ENCODE measurements around the gene NLRP5.
A peak's percentile ranks its signal among the peaks of the same experiment; 100 is the strongest.
"Not testable (repeated sequence)": the region's sequence is repeated elsewhere in the genome, so short reads cannot be mapped to it uniquely, and the experiment has no call there.

The NLRP5 gene

DNA sequence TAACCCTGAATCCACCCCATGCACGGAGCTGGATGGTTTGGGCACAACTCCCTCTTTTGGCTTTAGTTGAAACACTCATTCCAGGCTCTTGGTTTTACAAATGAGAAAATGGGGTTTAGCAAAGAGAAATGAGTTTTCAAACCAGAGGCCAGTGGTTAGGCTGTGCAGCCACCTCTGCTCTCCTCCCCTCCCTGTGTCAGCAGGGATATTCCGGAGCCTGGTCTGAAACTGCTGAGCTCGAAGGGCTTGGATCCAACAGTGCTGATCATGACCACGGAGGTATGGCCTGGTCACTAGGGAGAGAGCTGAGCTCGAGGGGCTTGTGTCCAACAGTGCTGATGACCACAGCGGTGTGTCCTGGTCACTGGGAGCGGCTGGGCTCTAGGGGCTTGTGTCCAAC, 93.0 kb downstream of the NLRP5 start:
- no peak for DNase-seq

DNA sequence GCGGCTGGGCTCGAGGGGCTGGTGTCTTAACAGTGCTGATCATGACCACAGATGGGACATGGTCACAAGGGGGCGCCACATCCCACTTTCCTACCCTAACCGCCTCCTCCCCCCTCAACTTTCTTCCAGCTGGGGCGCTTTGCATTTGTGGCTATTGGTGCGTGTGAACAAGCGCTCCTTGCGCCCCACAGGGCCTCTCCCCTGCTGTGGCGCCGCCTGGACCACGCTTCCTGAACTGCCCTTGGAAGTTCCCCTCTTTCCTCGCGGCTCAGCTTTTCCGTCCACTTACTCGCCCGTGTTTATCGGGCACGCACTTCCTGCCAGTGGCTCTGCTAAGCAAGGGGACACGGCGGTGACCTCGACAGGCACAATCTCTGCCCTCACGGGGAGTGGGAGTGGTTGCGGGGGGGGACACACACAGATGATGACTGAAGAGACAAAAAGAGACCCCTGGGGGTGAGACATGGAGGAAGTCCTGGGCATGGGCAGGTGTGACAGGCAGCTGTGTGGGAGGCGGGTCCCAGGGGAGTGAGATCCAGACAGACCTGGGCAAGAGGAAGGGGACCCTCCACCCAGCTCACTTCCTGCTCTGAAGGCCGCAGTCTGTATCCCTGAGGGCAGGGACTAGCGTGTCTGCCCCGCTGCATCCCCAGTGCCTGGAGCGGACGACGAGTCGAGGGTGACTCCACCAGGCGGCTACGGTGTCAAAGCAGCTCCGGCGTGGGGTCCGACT, 94.3 kb downstream of the NLRP5 start:
- peak; percentile 72 for DNase-seq

DNA sequence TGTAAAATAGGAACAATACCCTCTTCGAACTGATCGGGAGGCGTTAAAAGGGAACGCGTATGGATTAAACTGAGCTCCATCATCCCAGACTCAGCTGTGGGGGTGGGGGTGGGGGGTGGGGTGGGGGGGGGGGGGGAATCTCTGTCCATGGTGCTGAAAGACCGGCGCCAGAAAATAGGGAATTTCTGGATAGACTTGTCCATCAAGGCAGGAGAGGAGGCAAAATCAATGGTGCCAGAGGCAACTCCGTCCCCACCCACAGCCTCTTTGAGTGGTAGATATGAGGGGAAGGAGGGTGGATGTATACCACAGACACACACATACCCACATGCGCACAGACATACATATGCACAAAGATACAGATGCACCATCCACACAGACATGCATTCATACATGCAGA, 97.1 kb downstream of the NLRP5 start:
- no peak for DNase-seq

DNA sequence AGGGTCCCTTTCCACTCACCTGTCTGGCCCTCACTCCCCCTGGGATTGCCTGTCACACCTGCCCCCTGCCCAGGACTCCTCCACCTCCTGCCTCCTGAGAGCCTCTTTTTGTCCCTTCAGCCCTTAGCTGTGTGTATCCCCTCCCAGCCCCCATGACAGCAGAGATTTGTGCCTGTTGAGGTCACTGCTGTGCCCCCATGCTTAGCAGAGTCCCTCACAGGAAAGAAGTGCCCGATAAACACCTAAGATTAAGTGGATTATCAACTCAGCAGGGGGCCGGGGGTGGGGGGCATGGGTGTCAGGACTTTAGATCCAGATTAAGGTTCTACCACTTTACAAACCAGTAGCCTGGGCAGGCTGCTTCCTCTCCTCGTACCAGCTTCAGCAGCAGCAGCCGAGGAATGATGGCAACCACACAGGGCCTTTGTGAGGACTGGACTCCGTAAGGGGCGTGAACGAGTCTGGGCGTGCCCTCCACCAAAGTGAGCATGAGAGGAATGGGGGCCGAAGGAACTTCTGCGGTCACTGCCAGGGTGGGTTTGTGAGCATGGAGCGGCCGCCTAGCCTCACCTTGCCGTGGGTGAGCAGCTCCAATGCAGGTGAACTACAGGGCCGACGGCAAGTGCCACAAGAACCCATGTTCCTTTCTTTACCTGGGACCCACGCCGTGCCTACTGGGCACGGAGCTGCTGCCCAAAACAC, 98.4 kb downstream of the NLRP5 start:
- no peak for DNase-seq

DNA sequence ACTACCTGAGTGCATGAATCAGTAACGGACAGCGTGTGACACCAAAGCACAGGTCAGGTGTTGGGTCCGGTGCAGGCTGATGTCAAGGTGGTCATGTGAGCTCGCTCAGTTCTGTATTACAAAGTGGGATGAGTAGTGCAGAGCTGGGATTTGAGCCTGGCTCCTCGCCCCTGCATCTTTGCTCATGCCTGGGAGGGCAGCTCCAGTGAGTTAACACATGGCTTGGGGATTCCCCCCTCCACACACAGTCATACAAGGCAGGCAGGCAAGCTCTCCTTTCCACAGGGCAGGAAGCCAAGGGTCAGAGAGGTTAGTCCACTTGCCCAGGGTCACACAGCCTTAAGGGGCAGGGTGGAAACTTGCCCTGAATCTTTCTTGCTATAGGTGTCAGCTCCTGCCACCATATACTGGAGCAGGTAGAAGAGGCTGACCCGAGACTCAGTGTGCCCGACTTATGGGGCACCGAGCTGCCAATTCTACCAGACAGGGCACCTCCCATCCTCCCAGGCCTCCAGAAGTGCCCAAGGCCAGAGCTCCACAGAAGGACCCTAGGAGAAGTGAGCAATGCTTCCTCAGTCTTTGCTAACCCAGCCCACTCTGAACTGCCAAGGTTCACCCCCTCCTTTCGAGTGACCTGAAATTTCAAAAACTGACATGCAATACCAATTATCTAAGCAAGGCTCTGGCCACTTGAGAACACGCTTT, 99.1 kb downstream of the NLRP5 start:
- DNase-seq, result no peak

DNA sequence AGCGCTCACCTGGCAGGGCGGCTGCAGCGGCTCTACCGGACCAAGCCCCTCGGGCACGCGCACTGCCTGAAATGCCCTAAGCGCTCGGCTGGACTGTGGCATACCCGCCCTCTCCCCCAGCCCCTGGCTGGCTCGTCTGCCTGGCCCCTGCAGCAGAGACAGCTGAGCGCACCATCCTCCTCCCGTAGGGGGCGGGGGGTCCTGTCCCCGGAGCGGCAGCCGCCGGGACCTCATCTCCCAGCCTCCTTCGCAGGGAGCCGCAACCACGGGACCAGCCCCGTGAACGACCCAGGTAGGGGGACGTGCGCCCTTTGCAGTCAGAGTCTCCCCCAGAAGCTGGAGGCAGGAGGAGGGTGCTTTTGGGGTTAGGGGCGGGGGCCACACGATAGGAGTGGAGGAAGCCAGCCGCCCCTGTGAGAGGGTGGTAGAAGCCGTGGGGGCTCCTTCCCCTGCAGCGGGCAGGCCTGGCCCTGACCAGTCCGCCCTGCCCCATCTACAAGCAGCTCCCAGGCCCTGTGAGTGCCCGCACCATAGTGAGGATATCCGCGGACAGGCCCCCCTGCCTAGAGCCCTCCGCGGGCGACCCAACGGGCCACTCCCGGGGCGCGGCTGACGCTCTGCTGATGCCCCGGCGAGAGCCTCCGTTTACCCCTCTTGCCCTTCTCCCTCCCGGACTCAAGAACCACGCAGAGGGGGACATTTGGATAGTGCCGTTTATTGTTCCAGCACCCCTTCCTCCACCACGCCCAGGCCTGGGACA, 100.3 kb downstream of the NLRP5 start:
- DNase-seq, result no peak

DNA sequence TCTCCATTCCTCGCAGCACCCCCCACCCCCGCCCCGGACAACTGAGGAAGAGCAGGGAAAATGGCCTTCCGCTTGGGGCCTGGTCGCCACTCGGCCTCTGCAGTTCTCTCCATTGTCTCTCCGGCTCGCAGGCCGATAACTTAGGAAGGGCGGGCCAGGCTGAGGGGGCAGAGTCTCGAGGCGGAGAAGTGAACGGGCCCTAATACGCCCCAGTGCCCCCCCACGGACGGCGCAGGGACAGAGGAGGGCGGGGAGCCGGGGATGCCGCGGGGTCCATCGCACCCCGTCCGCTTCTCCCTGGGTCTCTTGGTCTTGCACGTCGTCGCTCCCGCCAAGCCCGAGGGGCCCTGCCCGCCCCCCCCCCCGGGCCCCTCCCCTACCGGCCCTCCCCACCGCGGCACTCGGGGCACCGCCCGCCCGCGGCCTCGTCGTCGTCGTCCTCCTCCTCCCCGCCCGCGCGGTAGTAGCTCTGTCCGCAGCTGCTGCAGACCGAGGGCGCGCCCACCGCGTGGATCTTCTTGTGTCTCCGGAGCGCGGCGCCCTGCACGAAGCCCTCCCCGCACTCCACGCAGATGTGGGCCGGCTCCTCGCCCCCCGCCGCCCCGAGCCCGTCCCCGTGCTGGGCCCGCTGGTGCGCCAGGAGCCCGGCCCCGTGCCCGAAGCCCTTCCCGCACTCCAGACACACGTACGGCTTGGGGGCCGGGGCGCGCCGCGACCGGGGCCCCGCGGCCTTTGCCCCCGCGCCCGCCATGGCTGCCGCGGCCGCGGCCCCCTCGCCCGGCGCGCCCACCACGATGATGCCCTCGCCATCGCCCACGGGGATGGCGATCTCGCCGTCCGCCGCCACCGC, 101.3 kb downstream of the NLRP5 start:
- DNase-seq, result no peak

DNA sequence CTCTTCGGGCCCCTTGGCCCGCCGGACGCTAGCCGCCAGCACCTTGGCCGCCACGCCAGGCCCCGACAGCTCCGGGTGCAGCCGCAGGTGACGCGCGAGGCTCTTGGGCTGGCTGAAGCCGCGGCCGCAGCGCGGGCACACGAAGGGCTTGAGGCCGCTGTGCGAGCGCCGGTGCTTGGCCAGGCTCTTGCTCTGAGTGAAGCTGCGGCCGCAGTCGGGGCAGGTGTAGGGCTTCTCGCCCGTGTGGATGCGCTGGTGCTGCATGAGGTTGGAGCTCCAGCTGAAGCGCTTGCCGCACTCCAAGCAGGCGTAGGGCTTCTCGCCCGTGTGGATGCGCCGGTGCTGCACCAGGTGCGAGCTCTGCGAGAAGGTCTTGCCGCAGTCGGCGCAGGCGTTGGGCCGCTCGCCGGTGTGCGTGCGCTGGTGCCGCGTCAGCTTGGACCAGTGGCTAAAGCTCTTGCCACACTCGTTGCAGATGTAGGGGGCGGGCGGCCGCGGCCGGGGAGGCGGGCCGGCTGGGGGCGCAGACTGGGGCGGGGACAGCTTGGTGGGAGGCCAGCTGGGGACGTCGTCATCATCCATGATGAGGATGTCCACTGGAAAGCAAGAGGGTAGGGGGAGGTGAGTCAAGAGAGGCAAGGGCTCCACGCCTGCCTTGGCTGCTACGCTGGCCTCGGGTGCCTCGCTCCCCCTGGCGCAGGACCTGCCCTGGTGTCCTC, 102.1 kb downstream of the NLRP5 start:
- no peak for DNase-seq

DNA sequence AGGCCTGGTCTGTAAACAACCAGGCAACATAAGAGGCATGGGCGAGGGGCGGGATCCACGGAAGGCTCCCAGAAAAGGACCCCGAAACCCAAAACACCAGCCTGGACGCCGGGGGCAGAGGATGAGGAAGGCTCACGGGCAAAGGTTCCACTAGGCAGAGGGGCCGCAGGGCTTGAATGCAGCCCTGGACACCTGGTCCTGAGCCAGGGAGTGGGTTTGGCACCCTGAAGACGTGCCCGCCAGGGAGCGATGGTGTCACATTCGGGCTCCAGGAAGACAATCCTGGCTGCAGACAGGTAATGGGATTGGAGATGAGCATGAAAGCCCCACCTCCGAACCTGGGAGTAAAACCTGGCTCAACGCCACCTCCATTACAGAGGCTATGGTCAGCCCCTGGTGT, 102.8 kb downstream of the NLRP5 start:
- DNase-seq, result no peak

DNA sequence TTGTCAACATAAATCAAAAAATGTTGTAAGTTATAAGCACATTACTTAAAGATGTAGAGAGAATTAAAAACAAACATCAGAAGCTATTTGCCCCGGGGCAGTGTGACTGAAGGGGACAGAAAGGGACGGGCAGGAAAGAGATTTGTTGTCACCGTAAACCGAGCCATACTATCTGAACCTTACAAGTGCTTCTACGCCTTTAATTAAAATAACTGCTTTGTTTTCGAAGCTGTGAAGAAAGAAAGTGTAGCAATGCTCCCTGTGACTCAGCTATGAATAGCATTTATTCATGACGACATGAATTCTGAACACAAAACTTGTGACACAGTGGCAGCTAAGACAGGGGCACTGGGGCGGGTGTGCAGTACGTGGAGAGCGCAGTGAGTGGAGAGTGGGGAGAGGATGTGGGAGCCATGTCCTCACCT, 104.5 kb downstream of the NLRP5 start:
- DNase-seq, result no peak

DNA sequence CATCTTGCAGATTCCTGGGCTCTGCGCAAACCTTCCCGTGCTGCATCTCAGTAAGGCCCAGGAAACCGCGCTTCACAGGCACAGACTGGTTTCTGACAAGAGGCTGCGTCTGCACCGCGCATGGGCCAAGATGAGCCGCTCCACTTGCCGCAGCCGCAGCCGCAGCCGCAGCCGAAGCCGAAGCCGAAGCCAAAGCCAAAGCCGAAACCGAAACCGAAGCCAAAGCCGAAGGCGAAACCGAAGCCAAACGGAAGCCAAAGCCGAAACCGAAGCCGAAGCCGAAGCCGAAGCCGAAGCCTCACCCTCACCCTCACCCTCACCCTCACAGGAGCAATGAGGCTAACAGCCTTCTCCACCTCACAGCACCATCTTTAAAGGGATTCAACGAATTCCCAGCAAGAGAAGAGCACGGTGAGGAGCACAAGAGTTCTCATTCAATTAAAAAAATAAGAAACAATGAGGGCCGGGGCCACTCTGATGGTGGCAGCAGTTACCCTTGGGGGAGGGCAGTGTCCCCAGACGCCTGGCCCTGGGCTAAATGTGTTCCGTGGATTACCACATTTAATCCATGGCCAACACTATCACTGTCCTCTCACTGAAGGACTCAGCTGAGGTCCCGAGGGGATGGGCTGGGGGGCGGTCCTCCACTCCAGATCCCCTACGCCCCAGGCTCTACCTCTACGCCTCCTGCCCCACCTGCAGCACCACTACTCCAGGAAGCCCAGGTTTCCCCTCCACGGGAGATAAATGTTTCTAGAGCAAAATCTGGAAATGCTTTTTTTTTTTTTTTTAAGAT, 105.4 kb downstream of the NLRP5 start:
- no peak for DNase-seq

DNA sequence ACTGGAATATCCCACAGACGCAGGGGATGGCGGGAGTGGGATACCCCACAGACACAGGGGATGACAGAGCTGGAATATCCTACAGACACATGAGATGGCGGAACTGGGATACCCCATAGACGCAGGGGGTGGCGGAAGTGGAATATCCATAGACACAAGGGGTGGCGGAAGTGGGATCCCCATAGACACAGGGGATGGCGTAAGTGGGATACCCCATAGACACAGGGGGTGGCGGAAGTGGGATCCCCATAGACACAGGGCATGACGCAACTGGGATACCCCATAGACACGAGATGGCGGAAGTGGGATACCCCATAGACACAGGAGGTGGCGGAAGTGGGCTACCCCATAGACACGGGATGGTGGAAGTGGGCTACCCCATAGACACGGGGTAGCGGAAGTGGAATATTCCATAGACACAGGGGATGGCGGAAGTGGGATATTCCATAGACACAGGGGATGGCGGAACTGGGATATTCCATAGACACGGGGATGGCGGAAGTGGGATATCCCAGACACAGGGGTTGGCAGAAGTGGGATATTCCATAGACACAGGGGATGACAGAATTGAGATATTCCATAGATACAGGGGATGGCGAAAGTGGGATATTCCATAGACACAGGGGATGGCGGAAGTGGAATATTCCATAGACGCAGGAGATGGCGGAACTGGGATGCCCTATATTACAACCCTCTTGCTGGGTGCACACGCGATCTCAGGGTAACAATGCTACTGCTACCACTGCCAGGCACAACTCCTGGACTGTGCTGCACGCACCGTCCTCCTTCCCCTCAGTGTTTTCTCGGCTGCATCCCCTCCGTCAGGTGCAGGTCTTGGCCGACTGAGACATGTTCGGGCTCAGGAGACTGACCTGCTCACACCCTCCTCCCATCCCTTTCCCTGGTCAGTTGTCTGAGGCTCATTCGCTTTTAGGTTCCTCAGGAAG, 106.4 kb downstream of the NLRP5 start:
- no peak for DNase-seq

DNA sequence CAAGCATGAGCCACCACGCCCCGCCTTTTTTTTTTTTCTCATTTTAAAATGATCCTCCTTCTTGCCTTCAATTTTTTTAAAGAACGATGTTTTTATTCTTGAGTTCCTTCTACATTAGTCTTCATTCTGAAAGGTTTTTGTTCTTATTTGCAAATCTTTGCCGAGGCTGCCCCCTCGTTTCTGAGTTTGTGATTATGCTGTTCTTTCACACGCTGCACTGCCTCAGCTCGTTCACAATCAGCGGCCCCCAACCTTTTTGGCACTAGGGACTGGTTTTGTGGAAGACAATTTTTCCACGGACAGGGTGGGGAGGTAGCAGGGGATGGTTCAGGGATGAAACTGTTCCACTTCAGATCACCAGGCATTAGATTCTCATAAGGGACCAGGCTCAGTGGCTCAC, 107.9 kb downstream of the NLRP5 start:
- no peak for DNase-seq

DNA sequence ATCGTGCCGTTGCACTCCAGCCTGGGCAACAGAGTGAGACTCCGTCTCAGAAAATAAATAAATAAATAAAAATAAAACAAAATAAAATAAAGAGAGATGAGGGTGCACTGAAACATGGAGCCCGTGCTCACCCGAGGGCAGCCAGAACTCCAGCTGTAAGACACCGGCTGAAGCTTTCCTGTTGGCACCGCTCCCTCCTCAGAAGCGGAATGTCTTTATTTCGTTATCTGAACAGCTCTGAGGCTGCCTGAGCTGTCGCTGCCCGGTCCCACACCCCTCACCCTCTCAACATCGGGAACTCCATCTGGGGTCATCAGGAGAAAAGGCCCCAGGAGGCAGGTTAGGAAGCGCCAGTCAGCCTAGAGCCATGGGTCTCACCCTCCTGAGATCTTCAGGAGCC, 110.1 kb downstream of the NLRP5 start:
- no peak for DNase-seq

DNA sequence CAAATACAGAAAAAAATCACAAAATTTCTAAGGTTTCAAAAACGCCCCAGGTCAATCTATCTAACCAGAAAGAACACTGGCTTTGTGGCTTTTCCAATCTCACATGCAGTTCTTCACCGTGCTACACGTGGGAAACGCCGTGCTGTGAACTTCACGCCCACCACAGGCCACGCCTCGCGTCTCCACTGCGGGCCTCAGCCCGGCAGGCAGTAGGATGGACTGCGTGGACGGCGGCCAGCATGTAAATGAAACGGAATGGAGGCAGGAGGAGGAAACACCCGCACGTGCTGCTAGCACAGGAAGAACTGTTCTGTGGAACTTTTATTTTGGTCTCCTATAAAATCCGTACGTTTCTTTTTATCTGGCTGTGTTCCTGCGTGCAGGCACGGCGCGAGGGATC, 110.7 kb downstream of the NLRP5 start:
- no peak for DNase-seq

DNA sequence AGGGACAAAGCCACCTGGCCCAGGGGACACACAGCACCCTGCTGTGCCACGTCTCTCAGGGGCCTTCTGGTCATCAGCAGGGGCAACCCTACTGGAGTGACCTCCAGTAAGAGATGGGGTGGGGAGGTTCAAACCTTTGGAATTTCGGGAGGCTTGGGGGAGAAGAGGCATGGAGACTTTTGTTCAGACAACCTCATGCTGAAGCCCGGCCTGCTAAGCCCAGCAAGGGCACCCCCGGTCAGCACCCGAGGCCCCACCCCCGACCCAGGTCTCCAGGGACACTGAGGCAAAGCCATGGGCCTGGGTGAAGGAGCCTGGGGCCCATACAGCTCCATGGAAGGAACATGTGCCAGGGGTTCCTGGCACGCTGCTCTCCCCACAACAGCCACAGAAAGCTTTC, 111.2 kb downstream of the NLRP5 start:
- DNase-seq, result no peak

DNA sequence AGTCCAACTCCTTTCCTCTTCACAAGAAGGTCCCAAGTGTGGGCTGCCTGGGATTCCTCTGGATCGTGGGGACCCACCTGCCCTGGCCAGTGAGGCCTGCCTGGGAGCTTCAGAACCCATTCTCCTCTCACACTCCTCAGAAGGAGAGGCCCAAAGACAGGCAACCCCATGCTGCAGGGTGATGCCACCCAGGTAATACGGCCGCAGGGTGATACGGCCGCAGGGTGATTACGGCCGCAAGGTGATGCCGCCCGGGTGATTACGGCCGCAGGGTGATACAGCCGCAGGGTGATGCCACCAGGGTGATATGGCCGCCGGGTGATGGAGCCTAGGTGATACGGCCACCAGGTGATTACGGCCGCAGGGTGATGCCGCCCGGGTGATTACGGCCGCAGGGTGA, 111.7 kb downstream of the NLRP5 start:
- not testable (repeated sequence) for DNase-seq

DNA sequence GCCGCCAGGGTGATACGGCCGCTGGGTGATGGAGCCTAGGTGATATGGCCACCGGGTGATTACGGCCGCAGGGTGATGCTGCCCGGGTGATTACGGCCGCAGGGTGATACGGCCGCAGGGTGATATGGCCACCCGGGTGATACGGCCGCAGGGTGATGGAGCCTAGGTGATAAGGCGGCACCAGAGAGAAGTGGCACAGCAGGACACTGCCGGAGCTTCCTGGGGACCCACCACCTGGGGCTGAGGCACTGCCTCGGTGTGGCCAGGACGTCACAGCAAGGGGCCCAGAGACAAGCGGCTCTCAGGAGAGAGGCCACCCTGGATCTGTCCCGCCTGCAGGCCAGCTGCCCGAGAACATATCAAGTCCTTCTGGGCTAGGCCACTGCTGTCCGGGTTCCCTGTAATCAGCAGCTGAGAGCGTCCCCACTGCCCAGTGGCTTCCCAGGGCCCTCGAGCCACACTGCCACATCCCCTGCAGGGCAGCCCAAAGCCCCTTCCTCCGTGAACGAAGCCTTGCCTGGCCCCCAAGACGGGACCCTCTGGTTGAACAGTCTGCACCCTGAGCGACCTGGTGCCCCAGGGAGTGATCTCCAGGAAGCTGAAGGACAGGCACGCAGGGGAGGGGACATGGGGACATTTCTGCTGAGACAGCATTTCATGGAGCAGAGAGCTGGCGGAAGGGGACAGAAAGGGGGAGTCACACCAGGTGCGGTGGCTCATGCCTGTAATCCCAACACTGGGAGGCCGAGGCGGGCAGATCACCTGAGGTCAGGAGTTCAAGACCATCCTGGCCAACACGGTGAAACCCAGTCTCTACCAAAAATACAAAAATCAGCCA, 112.4 kb downstream of the NLRP5 start:
- DNase-seq, result no peak
